K562 (cell line): Measurements from ENCODE around the gene DYSF.

Source experiments
- CTCF ChIP-seq, 3 experiments: IDR thresholded peaks in 2 of 3; conservative IDR thresholded peaks in 1 of 3; 2 replicates each; pipeline ENCODE4 v1.5.1; 2011 to 2012; ENCODE audit warnings: low read length in 3 of 3, mild to moderate bottlenecking in 3 of 3, control low read depth in 2 of 3, improper control_type of control experiment in 1 of 3, inconsistent platforms in 1 of 3, low read depth in 1 of 3, mixed read lengths in 1 of 3, moderate library complexity in 1 of 3; ENCODE audit not compliant: insufficient read depth in 2 of 3
- HNRNPK ChIP-seq: fragments of 200-400 bp; formaldehyde crosslinking; IDR thresholded peaks from one replicate; pipeline ENCODE4 v1.6.1; 2018; ENCODE audit warnings: mild to moderate bottlenecking, low read depth, low read length; ENCODE audit not compliant: poor library complexity, severe bottlenecking
- SETDB1 ChIP-seq: IDR thresholded peaks from one replicate; pipeline ENCODE4 v1.6.1; 2012; ENCODE audit warnings: low read length, control low read depth, inconsistent platforms

GRCh38 chr2:71531522-71532047, 78.2 kb downstream of the DYSF start:
- TF ChIP-seq CTCF (IDR thresholded peaks at IDR 0.05 in 2 of 3, conservative IDR thresholded peaks at IDR 0.05 in 1 of 3; ENCODE audit: insufficient read depth in 2 of 3, low read depth in 1 of 3, low read length in 3 of 3) (no peak), HNRNPK (no peak), SETDB1 (no peak)
